GM12878 (cell line): ENCODE measurements around the gene IFITM2. TPM values are rescaled to one million over a fixed set of nuclear protein-coding genes. Genes with fewer than 3 reads are reported as not detected.

ENCODE experiments used
- polyA plus RNA-seq, 11 experiments: library from polyadenylated mRNA; depleted of rRNA in 4 of 11; unstranded in 6 of 11; stranded (reverse) in 5 of 11; fragments of >200 nt; fragmentation: Nextera tagmentation in 4 of 11; fragmentation: Illumina TruSeq in 1 of 11; extraction: Ambion mirVana in 4 of 11; extraction: Trizol in 1 of 11; gene quantifications; 1 replicate in 1 of 11; 2 replicates in 10 of 11; pipeline versions ENCODE4 v1.2.1 to v1.2.3, GENCODE V29; 2011 to 2016; ENCODE audit warnings: inconsistent platforms in 2 of 11, missing spikeins in 2 of 11, low read depth in 1 of 11
- small RNA-seq: library from RNA; depleted of rRNA; stranded (forward); fragments of <200 nt; gene quantifications from one replicate; pipeline ENCODE3, GENCODE V24; 2014
- total RNA-seq, 4 experiments: library from RNA; depleted of rRNA in 3 of 4; stranded (reverse); fragments of >200 nt in 3 of 4; fragmentation: Illumina TruSeq in 1 of 4; extraction: Trizol in 1 of 4; gene quantifications; 2 replicates each; pipeline versions ENCODE4 v1.2.1 to v1.2.3, GENCODE V29; 2013 to 2021
- TF ChIP-seq, protein P1 (sequence below), 3 experiments: IDR thresholded peaks in 2 of 3; conservative IDR thresholded peaks in 1 of 3; 2 replicates each; pipeline ENCODE4 v1.5.1; 2011; ENCODE audit warnings: low read depth in 3 of 3, low read length in 3 of 3, mild to moderate bottlenecking in 3 of 3, control low read depth in 2 of 3, moderate library complexity in 2 of 3, inconsistent platforms in 1 of 3, mixed read lengths in 1 of 3; ENCODE audit not compliant: control insufficient read depth in 2 of 3, insufficient read depth in 1 of 3; ENCODE audit errors: extremely low read depth in 1 of 3

The IFITM2 gene
- total and polyA plus RNA-seq, 10 of the 15 experiments (the other 5 are each of a cell fraction or from before 2014, with no cell fraction given), result 116 to 3,672 (median 724) TPM

DNA sequence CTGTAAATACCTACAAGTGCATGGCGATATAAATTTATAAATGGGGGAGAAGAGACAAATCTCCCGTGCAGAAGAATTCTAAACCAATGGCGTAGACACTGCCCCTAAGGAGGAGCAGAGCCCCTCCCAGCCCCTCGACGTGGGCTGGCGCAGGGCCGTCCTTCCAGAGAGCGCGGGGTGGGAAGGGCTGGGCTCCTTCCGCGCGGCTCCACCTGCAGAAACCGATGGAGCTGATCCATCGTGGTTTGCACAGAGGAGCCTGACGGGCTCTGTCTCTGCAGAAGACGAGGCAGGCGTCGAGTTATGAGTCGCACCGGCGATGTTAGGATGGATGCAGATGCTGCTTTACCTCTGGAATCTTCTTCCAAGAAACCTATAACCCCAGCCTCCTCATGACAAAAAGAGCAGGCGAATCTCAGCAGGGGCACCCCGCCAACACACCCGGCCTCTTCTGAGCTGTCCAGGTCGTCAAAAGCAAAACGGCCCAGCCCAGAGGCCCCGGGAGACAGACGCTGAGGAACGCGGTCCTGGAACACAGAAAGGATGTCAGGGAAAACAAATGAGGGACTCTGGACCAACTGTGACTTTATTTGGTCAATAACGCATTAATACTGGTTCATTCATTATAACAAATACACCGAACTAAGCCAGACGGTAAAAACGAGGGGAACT, 50.6 kb downstream of the IFITM2 start (continued):
- TF ChIP-seq, protein P1, sequence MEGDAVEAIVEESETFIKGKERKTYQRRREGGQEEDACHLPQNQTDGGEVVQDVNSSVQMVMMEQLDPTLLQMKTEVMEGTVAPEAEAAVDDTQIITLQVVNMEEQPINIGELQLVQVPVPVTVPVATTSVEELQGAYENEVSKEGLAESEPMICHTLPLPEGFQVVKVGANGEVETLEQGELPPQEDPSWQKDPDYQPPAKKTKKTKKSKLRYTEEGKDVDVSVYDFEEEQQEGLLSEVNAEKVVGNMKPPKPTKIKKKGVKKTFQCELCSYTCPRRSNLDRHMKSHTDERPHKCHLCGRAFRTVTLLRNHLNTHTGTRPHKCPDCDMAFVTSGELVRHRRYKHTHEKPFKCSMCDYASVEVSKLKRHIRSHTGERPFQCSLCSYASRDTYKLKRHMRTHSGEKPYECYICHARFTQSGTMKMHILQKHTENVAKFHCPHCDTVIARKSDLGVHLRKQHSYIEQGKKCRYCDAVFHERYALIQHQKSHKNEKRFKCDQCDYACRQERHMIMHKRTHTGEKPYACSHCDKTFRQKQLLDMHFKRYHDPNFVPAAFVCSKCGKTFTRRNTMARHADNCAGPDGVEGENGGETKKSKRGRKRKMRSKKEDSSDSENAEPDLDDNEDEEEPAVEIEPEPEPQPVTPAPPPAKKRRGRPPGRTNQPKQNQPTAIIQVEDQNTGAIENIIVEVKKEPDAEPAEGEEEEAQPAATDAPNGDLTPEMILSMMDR (IDR thresholded peaks at IDR 0.05 in 2 of 3, conservative IDR thresholded peaks at IDR 0.05 in 1 of 3; ENCODE audit: control insufficient read depth in 2 of 3, extremely low read depth in 1 of 3, insufficient read depth in 1 of 3, low read depth in 3 of 3, low read length in 3 of 3), result no peak

Small RNAs within 50 kb of the gene (small RNA-seq; reads per million reads assigned to genes)
- gene AC136475.6, result not detected

Other genes starting within 250 kb of the IFITM2 start
Only the 7 nearest of the 18 such genes appear.
- 173 and 184 TPM in 2 replicates for gene PSMD13, start 70.8 kb upstream of the IFITM2 start, total RNA-seq (2014; rRNA removed)
- 131 and 141 TPM in 2 replicates for gene PSMD13, start 70.8 kb upstream of the IFITM2 start, total RNA-seq (2014; rRNA removed; fragmentation: Illumina TruSeq; extraction: Trizol)
- gene PSMD13, start 70.8 kb upstream of the IFITM2 start, total RNA-seq (2021), result 160 and 163 TPM in 2 replicates
- 159 and 169 TPM in 2 replicates for gene PSMD13, start 70.8 kb upstream of the IFITM2 start, polyA plus RNA-seq (2011; rRNA removed)
- 164 and 170 TPM in 2 replicates for gene PSMD13, start 70.8 kb upstream of the IFITM2 start, polyA plus RNA-seq (2014; fragmentation: Illumina TruSeq; extraction: Trizol)
- 100 to 1,000 TPM; 198 to 221 TPM for gene PSMD13, start 70.8 kb upstream of the IFITM2 start, polyA plus RNA-seq (2014; fragmentation: Nextera tagmentation; extraction: Ambion mirVana)
- 169 and 193 TPM in 2 replicates for gene PSMD13, start 70.8 kb upstream of the IFITM2 start, polyA plus RNA-seq (2014; rRNA removed)
- 100 to 1,000 TPM; 277 to 303 TPM for gene PSMD13, start 70.8 kb upstream of the IFITM2 start, polyA plus RNA-seq (2016; fragmentation: Nextera tagmentation; extraction: Ambion mirVana)
- 0.11 TPM in 1 of 2 replicates, not detected in the other for gene NLRP6, start 29.4 kb upstream of the IFITM2 start, total RNA-seq (2014; rRNA removed)
- gene NLRP6, start 29.4 kb upstream of the IFITM2 start, total RNA-seq (2014; rRNA removed; fragmentation: Illumina TruSeq; extraction: Trizol), result not detected in 2 replicates
- gene NLRP6, start 29.4 kb upstream of the IFITM2 start, total RNA-seq (2021), result 0.11 TPM in 1 of 2 replicates, not detected in the other
- 0.03 TPM in 1 of 2 replicates, not detected in the other for gene NLRP6, start 29.4 kb upstream of the IFITM2 start, polyA plus RNA-seq (2011; rRNA removed)
- gene NLRP6, start 29.4 kb upstream of the IFITM2 start, polyA plus RNA-seq (2014; fragmentation: Illumina TruSeq; extraction: Trizol), result not detected in 2 replicates
- not detected for gene NLRP6, start 29.4 kb upstream of the IFITM2 start, polyA plus RNA-seq (2014; fragmentation: Nextera tagmentation; extraction: Ambion mirVana)
- not detected in 2 replicates for gene NLRP6, start 29.4 kb upstream of the IFITM2 start, polyA plus RNA-seq (2014; rRNA removed)
- not detected for gene NLRP6, start 29.4 kb upstream of the IFITM2 start, polyA plus RNA-seq (2016; fragmentation: Nextera tagmentation; extraction: Ambion mirVana)
- 3.5 and 3.9 TPM in 2 replicates for gene PGGHG, start 18.7 kb upstream of the IFITM2 start, total RNA-seq (2014; rRNA removed)
- gene PGGHG, start 18.7 kb upstream of the IFITM2 start, total RNA-seq (2014; rRNA removed; fragmentation: Illumina TruSeq; extraction: Trizol), result 1.3 and 1.9 TPM in 2 replicates
- 7.3 and 8.2 TPM in 2 replicates for gene PGGHG, start 18.7 kb upstream of the IFITM2 start, total RNA-seq (2021)
- 1.7 and 2.9 TPM in 2 replicates for gene PGGHG, start 18.7 kb upstream of the IFITM2 start, polyA plus RNA-seq (2011; rRNA removed)
- gene PGGHG, start 18.7 kb upstream of the IFITM2 start, polyA plus RNA-seq (2014; fragmentation: Illumina TruSeq; extraction: Trizol), result 0.17 and 1.5 TPM in 2 replicates
- under 1 TPM; 0.10 to 0.27 TPM for gene PGGHG, start 18.7 kb upstream of the IFITM2 start, polyA plus RNA-seq (2014; fragmentation: Nextera tagmentation; extraction: Ambion mirVana)
- 7.9 and 8.3 TPM in 2 replicates for gene PGGHG, start 18.7 kb upstream of the IFITM2 start, polyA plus RNA-seq (2014; rRNA removed)
- 1 to 10 TPM; 1.0 to 1.7 TPM for gene PGGHG, start 18.7 kb upstream of the IFITM2 start, polyA plus RNA-seq (2016; fragmentation: Nextera tagmentation; extraction: Ambion mirVana)
- gene IFITM5, start 8.3 kb upstream of the IFITM2 start, total RNA-seq (2014; rRNA removed), result not detected in 2 replicates
- not detected in 2 replicates for gene IFITM5, start 8.3 kb upstream of the IFITM2 start, total RNA-seq (2014; rRNA removed; fragmentation: Illumina TruSeq; extraction: Trizol)
- gene IFITM5, start 8.3 kb upstream of the IFITM2 start, total RNA-seq (2021), result not detected in 2 replicates
- gene IFITM5, start 8.3 kb upstream of the IFITM2 start, polyA plus RNA-seq (2011; rRNA removed), result not detected in 2 replicates
- gene IFITM5, start 8.3 kb upstream of the IFITM2 start, polyA plus RNA-seq (2014; fragmentation: Illumina TruSeq; extraction: Trizol), result not detected in 2 replicates
- gene IFITM5, start 8.3 kb upstream of the IFITM2 start, polyA plus RNA-seq (2014; fragmentation: Nextera tagmentation; extraction: Ambion mirVana), result not detected
- gene IFITM5, start 8.3 kb upstream of the IFITM2 start, polyA plus RNA-seq (2014; rRNA removed), result not detected in 2 replicates
- not detected for gene IFITM5, start 8.3 kb upstream of the IFITM2 start, polyA plus RNA-seq (2016; fragmentation: Nextera tagmentation; extraction: Ambion mirVana)
- 543 and 574 TPM in 2 replicates for gene IFITM1, start 6.2 kb downstream of the IFITM2 start, total RNA-seq (2014; rRNA removed)
- 485 and 549 TPM in 2 replicates for gene IFITM1, start 6.2 kb downstream of the IFITM2 start, total RNA-seq (2014; rRNA removed; fragmentation: Illumina TruSeq; extraction: Trizol)
- 396 and 453 TPM in 2 replicates for gene IFITM1, start 6.2 kb downstream of the IFITM2 start, total RNA-seq (2021)
- gene IFITM1, start 6.2 kb downstream of the IFITM2 start, polyA plus RNA-seq (2011; rRNA removed), result 240 and 671 TPM in 2 replicates
- 491 and 1,007 TPM in 2 replicates for gene IFITM1, start 6.2 kb downstream of the IFITM2 start, polyA plus RNA-seq (2014; fragmentation: Illumina TruSeq; extraction: Trizol)
- gene IFITM1, start 6.2 kb downstream of the IFITM2 start, polyA plus RNA-seq (2014; fragmentation: Nextera tagmentation; extraction: Ambion mirVana), result 1,000 to 10,000 TPM; 1,771 to 2,788 TPM
- gene IFITM1, start 6.2 kb downstream of the IFITM2 start, polyA plus RNA-seq (2014; rRNA removed), result 864 and 887 TPM in 2 replicates
- gene IFITM1, start 6.2 kb downstream of the IFITM2 start, polyA plus RNA-seq (2016; fragmentation: Nextera tagmentation; extraction: Ambion mirVana), result 100 to 1,000 TPM; 456 to 479 TPM
- 0.33 and 1.3 TPM in 2 replicates for gene IFITM3, start 13.0 kb downstream of the IFITM2 start, total RNA-seq (2014; rRNA removed)
- gene IFITM3, start 13.0 kb downstream of the IFITM2 start, total RNA-seq (2014; rRNA removed; fragmentation: Illumina TruSeq; extraction: Trizol), result 0.54 and 0.88 TPM in 2 replicates
- 2.5 and 3.0 TPM in 2 replicates for gene IFITM3, start 13.0 kb downstream of the IFITM2 start, total RNA-seq (2021)
- 0.58 and 0.98 TPM in 2 replicates for gene IFITM3, start 13.0 kb downstream of the IFITM2 start, polyA plus RNA-seq (2011; rRNA removed)
- 1.5 TPM in 1 of 2 replicates, not detected in the other for gene IFITM3, start 13.0 kb downstream of the IFITM2 start, polyA plus RNA-seq (2014; fragmentation: Illumina TruSeq; extraction: Trizol)
- 1 to 10 TPM; 2.1 to 2.3 TPM for gene IFITM3, start 13.0 kb downstream of the IFITM2 start, polyA plus RNA-seq (2014; fragmentation: Nextera tagmentation; extraction: Ambion mirVana)
- gene IFITM3, start 13.0 kb downstream of the IFITM2 start, polyA plus RNA-seq (2014; rRNA removed), result 0.77 and 1.8 TPM in 2 replicates
- 1 to 10 TPM; 2.2 to 3.6 TPM for gene IFITM3, start 13.0 kb downstream of the IFITM2 start, polyA plus RNA-seq (2016; fragmentation: Nextera tagmentation; extraction: Ambion mirVana)
- 0.06 and 1.4 TPM in 2 replicates for gene B4GALNT4, start 61.7 kb downstream of the IFITM2 start, total RNA-seq (2014; rRNA removed)
- gene B4GALNT4, start 61.7 kb downstream of the IFITM2 start, total RNA-seq (2014; rRNA removed; fragmentation: Illumina TruSeq; extraction: Trizol), result 0.18 TPM in 1 of 2 replicates, not detected in the other
- gene B4GALNT4, start 61.7 kb downstream of the IFITM2 start, total RNA-seq (2021), result 0.29 and 0.74 TPM in 2 replicates
- not detected in 2 replicates for gene B4GALNT4, start 61.7 kb downstream of the IFITM2 start, polyA plus RNA-seq (2011; rRNA removed)
- 0.04 TPM in 1 of 2 replicates, not detected in the other for gene B4GALNT4, start 61.7 kb downstream of the IFITM2 start, polyA plus RNA-seq (2014; fragmentation: Illumina TruSeq; extraction: Trizol)
- gene B4GALNT4, start 61.7 kb downstream of the IFITM2 start, polyA plus RNA-seq (2014; fragmentation: Nextera tagmentation; extraction: Ambion mirVana), result not detected
- 0.16 and 0.82 TPM in 2 replicates for gene B4GALNT4, start 61.7 kb downstream of the IFITM2 start, polyA plus RNA-seq (2014; rRNA removed)
- gene B4GALNT4, start 61.7 kb downstream of the IFITM2 start, polyA plus RNA-seq (2016; fragmentation: Nextera tagmentation; extraction: Ambion mirVana), result not detected